C1 segment of cervical spinal cord (tissue), 14 donors: ENCODE results near the gene LCTL.

Source experiments
- DNase-seq, 14 donors: peaks; one replicate each; lab custom pipeline; 2025; lab: John Stamatoyannopoulos, UW

LCTL gene

DNA sequence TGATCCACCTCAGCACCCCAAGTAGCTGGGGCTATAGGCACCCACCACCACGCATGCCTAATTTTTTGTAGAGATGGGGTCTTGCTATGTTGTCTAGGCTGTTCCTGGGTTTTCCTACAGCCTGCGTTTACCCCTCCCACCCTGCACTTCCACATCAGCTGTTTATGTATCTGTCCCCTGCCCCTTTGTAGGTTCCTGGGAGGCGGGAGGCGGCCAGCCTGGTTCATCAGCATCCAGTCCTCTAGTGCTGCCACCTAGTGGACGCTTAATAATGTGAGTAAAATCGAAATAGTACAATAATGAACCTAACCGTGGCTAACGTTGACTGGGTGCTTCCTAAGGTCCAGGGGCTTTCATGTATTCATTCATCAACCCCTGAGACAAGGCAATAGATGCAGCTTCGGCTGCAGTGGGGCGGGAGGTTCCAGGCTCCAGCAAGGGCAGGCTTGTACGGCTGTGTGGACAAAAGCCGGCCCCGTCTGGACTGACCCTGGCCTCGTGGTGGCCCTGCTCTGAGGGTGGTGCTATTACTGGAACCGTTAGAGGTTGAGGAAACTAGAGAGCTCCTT lies 1.2 kb upstream of the LCTL start:
- peak in 5 of 14 donors; percentile 9 to 38 (median 14) for DNase-seq

DNA sequence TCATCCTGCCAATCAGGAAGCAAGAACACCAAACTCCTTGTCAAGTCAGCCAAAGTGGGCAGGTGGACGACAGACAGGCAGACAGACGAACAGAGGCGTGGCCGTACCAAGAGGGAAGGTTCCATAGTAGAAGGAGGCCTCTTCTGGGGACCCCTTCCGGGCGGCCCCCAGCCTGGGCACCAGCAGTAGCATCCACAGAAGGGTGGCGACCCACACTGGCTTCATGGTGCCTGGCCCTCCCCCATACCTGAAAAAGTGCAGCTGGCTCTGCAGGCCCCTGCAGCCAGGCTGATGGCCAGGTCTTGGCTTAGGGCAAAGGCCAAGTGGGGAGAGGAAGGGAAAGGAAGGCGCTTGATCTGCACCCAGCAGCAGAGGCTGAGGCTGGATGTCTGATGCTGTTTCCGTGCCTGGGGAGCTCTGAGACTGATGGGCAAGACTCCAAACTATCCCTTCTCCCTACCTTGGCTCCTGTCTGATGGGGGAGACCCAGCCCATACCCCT lies 607 bp downstream of the LCTL start:
- DNase-seq = no peak

DNA sequence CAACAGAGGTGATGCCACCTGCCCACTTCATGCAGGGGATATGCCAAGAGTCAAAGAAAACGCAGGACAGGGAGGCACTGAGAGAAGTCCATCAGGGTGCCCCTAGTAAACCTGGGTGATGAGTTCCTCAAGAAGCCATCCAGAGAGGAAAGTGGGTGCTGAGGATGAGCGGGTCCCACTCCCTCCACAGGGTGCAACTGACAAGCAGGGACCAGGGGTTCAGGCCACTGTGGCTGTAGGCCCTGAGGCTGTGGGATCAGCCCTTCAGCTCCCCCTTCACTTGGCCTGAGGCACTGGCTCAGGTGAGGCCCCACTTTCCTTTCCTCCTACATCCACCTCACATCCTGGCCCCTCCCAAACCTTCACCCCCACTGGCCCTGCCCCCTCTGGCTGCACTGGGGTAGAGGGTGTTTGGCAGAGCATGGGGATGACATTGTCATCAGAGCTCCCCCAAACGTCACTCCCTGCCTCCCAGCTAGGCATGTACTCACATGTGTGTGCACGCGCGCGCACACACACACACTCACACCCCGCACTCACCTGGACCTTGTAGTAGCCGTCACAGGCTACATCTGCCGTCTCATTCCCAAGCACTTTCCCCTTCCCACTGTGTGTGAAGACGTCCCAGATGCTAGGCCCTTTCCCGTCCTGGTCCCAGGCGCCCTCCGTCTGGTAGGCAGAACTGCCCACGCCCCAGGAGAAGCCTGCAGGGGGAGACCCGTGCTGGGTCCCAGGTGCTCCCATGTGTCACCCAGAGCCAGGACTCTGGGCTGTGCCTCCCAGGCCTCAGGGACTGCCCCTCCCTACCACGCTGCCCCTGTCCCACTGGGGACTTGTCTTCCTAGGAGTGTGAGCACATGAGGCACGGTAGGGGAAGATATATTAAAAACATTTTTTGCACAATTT lies 1.4 kb downstream of the LCTL start:
- no peak for DNase-seq

DNA sequence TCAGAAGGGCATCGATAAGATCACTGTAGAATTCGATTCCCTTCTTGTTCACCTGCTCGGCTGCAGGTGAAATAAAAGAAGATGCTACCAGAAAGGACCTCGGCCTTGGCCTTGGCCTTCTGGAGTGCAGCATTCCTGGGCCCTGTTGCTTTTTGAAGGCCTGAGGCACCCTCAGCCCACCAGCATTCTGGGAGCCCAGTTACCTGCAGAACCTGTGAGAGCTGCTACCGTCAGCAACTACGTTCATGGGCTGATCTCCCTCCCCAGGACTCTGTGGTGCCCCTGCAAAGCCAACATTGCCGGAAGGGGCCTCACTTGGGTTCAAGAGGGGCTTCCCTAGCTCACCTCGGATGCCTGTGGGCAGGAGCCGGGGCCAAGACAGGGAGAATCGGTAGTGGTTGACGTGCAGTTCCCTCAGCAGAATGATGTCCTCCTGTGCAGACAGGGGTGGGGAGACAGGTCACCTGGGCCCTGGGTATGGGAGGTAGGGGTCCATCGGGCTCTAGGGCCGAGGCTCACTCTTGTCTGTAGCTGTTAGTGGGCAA lies 2.2 kb downstream of the LCTL start:
- DNase-seq = no peak

DNA sequence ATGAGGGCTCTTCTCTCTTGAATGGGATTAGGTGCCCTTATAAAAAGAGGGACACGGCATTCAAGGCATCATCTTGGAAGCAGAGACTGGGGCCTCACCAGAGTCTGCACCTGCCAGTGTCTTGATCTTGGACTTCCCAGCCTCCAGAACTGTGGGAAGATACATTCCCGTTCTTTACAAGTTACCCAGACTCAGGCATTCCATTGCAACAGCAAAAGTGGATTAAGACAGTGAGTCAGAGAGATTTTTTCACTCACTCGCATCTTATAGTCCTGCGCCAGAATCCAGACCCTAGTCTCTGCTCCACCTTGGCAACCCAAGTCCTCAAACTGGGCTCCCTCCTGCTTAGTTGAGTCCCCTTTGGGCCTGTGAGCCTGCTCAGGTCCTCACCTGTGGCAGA lies 2.7 kb downstream of the LCTL start:
- no peak for DNase-seq

DNA sequence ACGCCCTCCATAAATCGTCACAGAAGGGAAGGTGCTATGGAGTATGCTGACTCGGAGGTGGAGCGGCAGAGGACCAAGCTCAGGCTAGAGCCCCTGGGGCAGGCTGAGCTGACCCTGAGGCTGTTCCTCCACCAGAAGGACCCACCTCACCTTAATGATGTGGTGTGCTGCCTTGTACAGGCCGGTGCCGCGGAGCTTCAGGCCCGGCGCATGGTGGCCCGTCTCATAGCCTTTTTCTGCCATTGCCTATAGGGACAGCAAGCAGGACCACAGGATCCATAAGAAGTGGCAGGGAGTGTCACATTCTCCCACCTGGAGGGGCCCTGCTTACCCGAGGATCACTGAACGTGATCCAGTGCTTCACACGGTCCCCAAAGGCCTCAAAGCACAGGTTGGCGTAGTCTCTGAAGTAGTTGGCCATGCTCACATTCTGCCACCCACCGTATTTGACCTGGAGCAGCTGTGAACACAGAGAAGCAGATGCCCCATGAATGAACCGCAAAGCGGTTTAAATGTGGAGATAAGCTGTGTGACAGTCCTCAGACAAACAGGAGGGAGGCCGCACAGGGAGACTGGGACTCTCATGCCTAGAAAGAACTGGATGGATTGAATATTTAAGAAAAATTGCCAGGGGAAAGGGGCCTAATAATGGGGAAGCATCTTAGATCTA lies 4.8 kb downstream of the LCTL start:
- DNase-seq = no peak

DNA sequence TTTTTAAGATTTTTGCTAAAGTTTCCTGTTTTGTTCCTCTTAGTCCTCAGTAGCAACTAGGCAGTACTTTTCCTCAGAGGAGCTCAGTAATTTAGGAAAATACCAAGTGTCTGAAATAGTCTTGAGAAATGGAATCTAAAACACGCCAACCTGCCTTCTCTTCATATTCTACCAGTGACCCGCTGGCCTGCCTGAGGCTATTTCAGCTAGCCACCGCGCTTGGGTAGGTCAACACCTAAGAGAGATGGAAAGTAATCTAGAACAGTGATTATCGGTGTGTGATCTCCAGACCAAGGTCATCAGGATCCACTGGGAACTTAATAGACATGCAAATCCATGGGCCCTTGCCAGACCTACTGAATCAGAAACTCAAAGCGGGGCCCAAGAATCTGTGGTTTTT lies 7.5 kb downstream of the LCTL start:
- DNase-seq = no peak

DNA sequence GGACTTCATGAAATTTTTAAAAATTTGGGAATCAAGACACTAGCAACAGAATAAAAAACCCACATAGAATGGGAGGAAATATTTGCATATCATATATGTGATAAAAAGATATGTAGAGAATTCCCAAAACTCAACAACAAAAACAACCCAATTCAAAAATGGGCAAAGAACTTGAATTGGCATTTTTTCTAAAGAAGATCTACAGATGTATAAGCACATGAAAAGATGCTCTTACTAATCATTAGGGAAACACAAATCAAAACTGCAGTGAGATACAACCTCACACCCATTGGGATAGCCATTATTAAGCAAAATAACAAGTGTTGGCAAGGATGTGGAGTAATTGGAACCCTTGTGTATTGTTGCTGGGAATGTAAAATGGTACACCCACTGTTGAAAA lies 10.1 kb downstream of the LCTL start:
- no peak for DNase-seq

DNA sequence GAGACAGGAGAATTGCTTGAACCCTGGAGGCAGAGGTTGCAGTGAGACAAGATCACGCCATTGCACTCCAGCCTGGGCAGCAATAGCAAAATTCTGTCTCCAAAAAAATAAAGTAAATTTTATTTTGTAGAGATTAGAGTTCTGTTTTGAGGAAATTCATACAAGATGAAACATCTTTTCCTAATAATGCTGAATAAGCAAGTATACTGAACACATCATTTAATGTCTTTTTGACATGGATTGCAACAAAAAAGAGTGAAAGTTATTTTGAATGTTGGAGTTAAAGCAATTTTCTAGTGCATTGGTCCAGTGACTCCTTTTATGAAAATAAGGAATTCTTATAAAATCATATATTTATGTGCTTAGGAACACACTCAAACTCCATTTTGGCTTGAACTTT lies 20.5 kb downstream of the LCTL start:
- no peak for DNase-seq

DNA sequence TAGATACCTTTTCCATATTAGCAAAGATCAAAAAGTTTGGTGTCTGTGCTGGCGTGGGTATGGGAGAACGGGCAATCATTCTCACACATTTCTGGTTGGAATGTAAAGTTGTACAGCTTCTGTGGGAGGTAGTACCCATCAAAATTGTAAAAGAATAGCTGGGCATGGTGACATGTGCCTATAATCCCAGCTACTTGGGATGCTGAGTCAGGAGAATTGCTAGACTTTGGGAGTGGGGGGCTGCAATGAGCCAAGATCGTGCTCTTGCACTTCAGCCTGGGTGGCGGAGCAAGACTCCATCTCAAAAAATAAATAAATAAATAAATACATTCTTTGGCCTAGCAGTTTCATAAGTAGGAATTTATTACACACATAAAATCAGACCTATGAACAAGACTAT lies 22.9 kb downstream of the LCTL start:
- DNase-seq = no peak

DNA sequence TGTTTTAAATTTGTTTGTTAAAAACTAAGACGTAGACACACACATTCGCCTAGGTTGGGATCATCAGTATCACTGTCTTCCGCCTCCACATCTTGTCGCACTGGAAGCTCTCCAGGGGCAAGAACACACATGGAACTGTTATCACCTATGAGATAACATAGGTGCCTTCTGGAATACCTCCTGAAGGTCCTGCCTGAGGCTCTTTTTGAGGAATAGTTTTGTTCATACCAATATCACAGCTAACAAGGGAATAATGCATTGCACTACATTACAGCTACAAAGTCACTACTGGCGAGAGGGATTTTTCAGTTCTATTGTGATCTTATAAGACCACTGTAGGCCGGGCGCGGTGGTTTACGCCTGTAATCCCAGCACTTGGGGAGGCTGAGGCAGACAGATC lies 30.7 kb downstream of the LCTL start:
- DNase-seq = no peak

DNA sequence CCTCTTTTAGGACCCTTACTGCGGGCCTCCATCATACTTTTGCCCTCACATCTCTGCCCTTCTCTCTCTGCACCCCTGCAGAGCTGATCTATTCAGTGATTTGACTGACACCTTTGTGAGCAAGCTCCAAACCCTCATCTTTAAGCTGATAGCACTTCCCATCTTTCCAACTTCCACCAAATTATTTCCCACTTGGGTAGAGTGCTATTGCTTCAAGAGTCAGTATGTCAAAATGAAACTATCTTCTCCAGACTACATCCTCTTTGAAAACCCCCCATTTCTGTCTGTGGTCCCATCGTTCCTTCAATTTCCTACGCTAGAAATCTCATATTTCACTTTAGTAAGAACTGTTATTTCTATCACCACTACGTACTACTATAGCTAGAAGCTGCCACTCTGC lies 41.0 kb downstream of the LCTL start:
- no peak for DNase-seq

DNA sequence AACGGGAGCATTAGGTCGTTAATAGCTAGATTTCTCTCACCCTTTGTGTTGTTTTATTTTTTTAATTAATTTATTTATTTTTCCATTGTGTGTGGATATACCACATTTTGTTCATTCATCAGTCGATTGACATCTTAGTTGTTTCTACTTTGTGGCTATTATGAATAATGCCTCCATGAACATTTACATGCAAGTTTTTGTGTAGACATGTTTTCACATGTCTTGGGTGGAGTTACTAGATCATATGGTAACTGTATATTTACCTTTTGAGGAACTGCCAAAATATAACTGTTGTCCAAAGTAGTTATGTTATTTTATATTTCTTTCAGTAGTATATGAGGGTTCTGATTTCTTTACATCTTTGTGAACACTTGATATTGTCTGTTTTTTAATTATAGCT lies 41.9 kb downstream of the LCTL start:
- DNase-seq = no peak

DNA sequence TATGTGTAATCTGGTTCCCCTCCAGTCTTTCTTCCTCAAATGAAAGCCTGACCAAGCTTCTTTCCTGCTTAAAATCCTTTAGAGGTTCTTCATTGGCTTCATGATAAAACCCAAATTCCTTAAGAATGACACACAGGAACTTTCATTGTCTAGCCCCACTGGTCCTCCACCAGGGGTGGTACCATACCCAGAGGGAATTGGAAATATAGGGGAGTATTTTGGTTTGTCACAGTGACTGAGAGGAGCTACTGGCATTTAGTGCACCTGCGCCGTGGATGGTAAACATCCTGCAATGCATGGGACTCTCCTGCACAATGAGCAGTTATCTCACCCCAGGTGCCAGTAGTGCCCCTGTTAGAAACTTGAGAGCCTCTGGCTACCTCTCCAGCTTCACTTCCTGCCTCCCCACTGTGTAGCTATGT lies 49.9 kb downstream of the LCTL start:
- no peak for DNase-seq

DNA sequence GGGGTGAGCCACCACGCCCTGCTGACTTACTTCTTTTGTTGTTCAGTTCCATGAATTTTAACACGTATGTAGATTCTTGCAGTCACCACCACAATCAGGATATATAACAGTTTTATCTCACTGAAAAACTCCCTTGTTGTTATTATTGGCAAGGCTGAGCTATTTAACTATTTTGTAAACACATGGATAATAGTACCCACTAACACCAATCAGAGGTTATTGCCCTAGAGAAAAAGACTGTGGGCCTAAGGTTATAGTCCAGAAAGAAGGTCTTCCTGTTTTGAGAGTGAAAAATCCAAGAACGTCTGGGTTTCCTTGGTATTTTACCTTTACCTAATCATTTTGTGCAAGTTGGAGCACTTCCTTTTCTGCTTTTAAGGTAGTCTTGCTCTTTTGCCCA lies 51.2 kb downstream of the LCTL start:
- no peak for DNase-seq

DNA sequence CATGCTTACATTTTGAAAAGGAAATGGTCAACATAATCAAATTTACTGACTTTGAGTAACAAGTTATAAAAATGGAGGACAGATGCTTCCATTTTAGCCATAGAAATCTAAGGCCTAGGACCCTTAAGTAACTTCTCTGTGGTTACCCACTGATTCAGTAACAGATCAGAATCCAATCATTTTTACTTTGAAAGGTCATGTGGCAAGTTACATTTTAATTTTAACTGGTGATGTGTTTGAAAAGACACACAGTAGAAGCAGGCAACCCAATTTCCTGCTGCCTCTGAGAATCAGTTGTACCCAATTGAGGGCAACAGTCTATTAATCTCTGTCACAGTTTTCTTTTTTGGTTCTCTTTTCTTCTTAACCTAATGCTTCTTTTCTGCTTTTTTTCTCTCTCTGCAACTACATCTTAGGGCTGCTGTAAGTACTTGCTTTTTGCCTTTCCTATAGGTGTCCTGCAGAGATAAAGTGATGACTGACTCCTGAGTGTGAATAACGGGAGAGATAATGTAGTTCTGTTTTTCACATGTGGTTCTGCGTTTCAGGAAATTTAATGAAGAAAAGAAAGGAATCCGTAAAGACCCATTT lies 57.4 kb downstream of the LCTL start:
- DNase-seq = no peak

DNA sequence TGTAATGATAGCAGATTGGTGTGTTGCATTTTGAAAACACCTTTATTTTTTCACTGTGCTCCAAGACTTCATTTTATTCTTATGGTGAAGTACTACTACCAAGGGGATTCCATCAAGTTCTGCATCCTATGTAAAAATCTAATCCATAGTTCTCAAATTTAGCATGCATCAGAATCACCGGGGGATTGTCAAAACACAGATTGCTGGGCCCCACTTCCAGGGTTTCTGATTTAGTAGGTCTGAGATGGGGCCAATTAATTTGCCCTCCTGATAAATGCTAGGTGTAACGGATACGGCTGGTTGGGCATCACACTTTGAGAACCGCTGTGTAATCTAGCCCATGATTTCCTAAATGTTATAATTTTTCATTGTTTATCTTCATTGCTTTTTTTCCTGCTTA lies 60.0 kb downstream of the LCTL start:
- no peak for DNase-seq

DNA sequence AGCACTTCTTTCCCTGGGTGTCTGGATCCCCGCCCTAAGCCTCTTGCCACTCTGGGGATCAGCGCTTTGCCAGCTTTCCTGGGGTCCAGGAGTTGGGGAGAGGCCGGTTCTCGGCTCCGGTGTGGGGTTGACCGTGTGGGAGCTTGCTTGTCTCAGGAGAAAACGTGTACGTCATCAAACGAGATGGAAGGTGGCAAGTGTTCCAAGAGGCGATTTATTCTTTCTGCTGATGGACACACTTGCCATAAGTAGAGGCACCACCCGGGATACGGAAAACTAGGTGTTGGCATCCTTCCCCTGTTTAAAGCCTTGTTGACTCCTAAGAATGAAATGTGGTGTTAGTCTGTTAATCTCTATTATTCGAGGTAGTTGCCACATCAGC lies 60.4 kb downstream of the LCTL start:
- no peak for DNase-seq

DNA sequence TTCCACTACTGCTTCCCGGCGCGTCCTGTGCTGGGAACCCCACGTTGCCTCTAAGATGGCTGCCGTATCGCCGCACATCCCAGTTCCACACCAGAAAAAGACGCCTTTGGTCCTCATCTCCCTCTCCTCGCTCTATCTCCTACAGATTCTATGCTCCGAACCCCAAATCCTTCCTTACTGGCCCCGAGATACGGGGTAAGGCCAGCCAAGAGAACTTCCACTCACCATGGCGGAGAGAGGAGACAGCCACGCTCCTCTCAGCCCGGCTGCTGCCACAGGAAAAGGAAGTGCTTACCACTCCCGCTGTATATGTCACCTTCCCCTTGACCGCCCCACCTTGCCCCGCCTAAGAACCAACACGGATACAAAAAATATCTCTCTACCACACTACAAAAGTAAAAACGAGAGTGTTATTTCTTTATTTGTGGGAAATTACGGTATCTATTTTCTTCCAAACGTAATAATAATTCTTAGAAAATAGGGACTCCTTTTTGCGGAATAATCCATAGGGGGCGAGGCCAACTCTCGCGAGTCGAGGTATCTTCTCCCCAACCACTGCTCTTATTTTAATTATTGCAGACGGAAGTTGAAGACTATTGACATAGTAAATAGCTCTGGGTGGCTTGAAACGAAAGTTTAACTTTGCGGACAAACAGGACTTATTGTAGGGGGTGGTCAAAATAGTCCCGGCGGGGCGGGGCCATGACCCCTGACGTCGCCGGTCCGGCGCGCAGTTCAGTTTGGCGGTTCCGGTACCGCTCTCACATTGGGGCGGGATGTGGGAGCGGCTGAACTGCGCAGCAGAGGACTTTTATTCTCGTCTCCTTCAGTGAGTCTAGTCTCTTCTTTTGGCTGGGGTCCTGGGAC lies 61.0 kb downstream of the LCTL start, which contains the start of the genes RPL4 and ZWILCH:
Gene RPL4 (minus strand): TSS at position 293 of the 867 bp plus-strand sequence. CDS start 65 bp downstream, at position 228.
Gene ZWILCH (plus strand): TSS at position 764 of the 867 bp plus-strand sequence. CDS start 13 bp downstream, at position 777.
- DNase-seq = peak in 13 of 14 donors; percentile 16 to 76 (median 62)

DNA sequence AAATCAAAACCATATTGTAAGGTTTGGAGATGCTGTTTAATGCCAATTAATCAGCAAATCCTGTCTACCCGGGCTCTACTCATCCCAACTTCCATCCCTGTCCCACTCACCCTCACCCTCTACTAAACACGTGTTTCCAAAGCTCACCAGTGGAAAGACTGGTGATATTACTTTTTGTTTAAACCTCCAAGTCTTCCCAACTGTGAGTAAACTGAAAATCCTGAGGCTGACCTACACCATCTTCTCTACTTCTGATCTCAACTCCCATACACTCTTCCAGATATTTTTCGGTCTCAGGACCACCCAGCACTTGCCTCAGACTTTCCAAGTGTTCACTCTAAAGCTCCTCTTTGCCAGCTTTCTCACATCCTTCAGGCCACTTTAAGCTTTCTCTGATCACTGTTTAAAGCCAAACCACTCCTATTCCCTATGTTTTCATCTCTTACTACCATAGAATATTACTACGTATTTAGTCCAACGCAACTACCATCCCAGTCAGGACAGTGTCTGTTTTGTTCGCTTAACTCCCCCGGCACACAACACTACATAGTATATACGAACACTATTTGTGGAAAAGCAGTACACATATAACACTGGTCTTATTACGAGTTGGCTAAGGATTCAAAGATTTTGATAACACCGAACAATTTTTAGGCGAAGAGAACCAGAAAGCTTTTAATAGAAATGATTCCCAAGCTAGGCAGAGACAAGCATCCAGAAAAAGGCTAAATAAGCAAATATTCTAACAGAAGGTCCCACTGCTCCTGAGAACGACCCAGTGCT lies 61.8 kb downstream of the LCTL start:
- no peak for DNase-seq
